ENCODE data around the gene NMRK2.
"Not testable (repeated sequence)": the region's sequence is repeated elsewhere in the genome, so short reads cannot be mapped to it uniquely, and the experiment has no call there.

NMRK2 gene

DNA sequence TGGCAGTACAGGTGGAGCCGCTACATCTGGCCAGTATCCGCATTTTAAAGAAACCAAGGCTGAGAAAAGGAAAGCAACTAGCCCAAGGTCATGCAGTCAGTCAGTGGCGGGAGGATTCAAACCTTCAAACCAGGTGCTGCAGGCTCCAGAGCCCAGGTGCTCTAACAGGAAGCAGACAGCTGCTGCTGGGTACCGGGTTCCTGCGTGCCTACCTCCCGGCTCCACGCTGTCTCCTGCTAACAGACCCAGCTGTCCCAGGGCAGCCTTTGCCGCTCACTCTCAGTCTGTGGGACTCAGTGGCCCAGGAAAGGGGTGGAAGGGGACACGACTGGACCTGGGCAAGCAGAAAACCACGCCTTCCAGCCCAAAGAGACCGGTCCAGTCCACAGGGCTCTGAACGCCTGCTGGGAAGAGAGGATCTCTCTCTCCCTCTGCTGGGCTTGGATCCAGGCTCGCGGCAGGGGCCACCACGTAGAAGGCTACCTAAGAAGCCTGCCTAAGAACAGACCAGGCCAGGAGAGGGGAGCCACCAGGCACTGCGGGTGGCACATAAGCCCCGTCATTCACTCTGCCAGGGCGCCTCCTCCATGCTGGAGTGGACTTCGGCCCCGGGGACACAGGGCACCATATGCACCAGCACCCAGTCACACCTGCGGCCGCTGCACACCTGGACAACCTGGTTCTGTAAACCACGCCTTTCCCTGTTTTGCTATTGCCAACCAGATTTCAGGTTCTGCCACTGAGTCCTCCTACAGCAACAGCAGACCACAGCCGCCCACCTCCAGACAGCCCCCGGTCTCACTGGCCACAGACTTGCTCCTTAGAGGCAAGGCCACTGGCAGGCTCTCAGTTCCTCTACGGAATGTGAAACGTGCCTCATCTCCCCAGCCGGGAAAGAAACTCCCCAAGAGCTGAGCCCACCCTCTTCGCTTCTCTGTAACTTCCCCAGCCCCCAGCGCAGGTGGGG, 33.5 kb downstream of the NMRK2 start:
- DNase-seq, result no peak

- DNase-seq, result not testable (repeated sequence)
These were observed 35.1 kb downstream of the NMRK2 start for GRCh38 chr19:3967983-3968382.

DNA sequence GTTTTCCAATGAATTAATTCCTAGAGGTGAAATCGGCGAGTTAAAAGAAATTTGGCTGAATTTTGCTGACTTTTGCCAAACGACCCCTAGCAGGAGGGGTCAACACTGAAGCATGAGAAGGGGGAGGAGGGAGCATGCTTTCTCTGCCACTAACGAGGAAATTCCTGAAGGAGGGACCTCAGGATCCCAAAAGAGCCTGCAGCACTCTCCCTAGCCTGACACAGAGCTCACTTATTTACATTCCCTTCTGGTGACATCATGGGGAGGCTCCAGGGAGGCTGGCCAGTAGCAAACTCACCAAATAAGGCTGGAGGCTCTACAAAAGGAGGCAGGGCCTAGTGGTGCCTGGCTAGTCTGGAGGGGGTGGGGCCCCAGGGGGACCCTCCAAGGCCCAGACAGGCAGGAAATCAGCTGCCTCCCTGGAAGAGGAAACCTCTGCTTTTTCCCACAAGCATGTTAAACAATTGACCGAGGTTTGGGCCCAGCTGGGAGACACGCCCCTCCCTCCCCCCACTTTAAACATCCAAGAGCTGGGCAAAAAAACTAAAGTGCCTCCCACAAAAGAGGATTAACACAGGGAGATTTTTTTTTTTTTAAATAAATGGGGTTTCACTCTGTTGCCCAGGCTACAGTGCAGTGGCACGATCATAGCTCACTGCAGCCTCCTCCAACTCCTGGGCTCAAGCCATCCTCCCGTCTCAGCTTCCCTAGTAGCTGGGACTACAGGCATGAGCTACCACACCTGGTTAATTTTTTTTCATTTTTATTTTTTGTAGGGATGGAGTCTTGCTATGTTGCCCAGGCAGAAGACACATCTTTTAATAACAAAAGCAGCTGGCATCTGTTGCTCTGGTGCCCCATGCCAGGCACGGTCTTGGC, 35.9 kb downstream of the NMRK2 start:
- DNase-seq, result no peak

GRCh38 chr19:3969435-3970312, 36.8 kb downstream of the NMRK2 start:
- DNase-seq, result no peak

- DNase-seq, result no peak
These were observed 37.5 kb downstream of the NMRK2 start for GRCh38 chr19:3970313-3970807.

- DNase-seq, result peak; percentile 96
These were observed 38.1 kb downstream of the NMRK2 start, which contains the start of gene DAPK3 for GRCh38 chr19:3970808-3971598. Gene DAPK3, minus strand, starts transcription at chr19:3971099. Its CDS starts 1,364 bp downstream, at chr19:3969735.

- no peak for DNase-seq
These were observed 42.3 kb downstream of the NMRK2 start for GRCh38 chr19:3975144-3975543.

- no peak for DNase-seq
These were observed 42.8 kb downstream of the NMRK2 start for GRCh38 chr19:3975637-3976087.

DNA sequence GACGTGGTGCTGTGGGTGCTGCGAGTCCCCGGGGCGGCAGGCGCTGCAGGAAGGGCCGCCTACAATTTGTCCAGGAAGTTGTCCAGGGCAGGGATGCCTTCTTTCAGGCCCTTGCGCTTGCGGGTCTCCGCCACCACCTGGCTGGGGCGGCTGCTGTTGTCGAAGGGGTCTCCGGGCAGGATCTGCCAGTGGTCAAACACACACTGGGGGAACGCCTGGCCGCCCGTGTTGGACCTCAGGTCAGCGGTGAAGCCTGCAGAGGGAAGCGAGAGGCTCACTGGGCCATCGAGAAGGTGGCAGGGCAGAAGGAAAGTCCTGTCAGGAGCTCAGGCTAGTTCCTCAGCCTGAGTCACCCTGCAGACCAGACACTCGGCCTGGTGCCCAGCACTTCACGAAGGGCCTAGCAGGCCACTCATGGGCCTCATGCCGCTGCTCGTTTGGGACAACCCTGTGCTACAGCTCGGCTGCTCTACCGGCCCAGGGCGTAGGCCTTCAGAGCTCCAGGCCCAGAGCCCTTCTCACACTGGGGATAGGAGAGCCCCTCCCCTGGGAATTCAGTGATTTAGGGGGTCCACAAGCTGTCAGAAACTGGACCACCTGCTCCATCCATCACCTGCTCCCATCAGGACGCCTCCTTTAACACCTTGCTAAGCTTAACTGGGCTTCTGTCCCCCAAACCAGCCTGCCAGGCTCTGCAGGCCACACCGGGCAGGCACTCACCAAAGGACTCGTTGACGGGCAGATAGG, 43.8 kb downstream of the NMRK2 start:
- no peak for DNase-seq

DNA sequence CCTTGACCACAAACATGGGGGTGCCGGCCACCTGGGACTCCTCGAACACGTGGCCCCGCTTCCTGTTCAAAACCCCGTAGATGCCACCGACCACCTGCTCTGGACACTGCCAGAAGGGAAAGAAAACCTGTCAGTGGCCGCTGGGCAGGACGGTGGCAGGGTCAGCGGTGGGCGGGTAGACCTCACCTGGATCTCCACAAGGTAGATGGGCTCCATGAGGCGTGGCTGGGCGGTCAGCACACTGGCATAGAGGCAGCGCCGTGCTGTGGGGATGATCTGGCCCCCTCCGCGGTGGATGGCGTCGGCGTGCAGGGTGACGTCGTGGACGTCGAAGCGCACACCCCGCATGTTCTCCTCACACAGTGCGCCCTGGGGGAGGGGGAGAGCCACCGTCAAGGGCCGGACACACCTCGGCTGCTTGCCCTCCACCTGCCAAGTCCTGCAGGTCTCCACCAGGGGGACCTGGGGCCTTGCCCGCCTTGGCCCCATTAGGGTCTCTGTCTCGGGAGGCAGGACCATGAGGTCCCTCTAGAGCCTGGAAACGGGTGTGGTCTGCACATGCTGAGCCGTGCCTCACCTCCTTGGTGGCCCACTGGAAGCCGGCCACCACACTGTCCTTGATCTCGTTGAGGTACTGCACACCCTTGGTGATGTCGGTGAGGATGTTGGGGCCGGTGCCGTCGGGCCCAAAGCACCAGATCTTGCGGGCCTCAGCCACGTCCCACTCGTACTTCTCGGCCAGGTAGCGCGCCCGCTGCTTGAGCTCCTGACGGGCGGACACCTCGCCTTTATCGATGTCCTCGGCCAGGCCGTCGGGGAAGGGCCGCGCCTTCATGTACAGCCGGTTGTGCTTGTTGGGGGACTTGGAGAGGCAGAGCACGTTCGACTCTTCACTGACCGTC, 44.6 kb downstream of the NMRK2 start:
- no peak for DNase-seq

- DNase-seq, result no peak
These were observed 45.3 kb downstream of the NMRK2 start for GRCh38 chr19:3978145-3978544.

GRCh38 chr19:3979289-3979673, 46.4 kb downstream of the NMRK2 start:
- DNase-seq, result no peak

GRCh38 chr19:3979674-3980352, 46.9 kb downstream of the NMRK2 start:
- no peak for DNase-seq

- no peak for DNase-seq
These were observed 47.7 kb downstream of the NMRK2 start for GRCh38 chr19:3980353-3981251.

- no peak for DNase-seq
These were observed 48.5 kb downstream of the NMRK2 start for GRCh38 chr19:3981373-3981735.

DNA sequence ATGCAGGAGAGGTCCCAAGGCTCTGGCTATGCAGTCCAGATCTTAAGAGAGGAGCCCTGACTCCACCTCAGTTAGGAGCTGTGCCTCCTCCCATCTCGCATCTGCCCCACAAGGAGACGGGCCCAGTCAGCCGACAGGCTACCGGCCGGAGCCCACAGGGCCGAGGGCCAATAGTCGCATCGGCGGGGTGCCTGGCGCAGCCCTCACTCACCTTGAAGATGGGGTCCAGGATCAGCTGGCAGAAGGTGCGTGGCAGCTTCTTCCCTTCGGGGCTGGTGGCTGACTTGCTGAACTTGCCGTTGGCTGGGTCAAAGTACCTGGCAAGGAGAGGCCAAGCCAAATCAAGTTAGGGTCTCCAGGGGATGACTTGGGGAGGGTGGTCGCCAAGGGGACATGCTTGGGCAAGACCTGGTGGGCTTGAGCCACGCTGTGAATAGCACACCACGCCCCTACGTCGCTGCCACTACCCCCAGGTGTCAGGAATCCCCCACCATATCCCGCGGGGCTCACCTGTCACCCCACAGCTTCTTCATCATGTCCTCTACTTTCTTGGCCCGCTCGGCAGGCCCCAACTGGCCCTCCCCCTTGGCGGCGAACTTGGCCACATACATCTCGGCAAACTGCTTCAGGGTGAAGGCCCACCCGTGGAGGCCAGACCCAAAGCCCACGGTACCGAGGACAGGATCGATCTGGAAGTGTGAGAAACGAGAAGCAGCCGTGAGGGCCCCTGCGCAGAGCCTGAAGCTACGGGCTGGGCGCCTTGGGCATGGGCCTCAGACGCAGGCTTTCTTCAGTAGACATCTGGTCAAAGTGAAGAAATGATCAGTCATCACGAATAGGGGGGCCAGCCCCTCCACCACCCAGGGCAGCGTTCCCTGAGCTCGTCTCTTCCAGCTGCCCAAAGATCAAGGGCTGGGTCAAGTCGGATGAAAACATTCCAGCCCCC, 49.1 kb downstream of the NMRK2 start:
- no peak for DNase-seq

All from NCI-H1436 (cell line).